NCI-H82 treated with DMSO at 0.1 percent for 48 hours (cell line): Measurements from ENCODE around the gene NLRP1.
"Not testable (repeated sequence)": the region's sequence is repeated elsewhere in the genome, so short reads cannot be mapped to it uniquely, and the experiment has no call there.

Experiments
- DNase-seq: peaks from one replicate; lab custom pipeline; 2025; ENCODE audit not compliant: unreplicated experiment; lab: John Stamatoyannopoulos, UW

The NLRP1 gene

DNA sequence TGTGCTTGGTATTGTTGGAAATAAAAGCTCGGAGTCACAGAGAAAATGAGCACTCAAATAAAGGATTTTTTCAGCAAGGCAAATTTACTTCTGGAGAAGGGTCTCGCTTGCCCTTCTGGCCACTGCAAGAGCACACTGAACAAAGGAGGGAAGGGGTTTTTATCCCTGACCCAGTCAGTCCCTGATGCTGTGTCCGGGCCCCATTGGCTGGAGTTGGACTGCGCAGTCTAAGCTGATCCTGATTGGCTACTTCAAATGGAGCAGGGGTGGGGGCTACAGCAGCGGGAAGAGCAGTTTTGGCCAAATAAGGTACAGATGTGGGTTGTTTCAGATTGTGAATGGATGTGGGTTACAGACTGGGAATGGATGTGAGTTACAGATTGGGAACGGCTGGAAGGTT is 4.3 kb upstream of the NLRP1 start:
- no peak for DNase-seq

DNA sequence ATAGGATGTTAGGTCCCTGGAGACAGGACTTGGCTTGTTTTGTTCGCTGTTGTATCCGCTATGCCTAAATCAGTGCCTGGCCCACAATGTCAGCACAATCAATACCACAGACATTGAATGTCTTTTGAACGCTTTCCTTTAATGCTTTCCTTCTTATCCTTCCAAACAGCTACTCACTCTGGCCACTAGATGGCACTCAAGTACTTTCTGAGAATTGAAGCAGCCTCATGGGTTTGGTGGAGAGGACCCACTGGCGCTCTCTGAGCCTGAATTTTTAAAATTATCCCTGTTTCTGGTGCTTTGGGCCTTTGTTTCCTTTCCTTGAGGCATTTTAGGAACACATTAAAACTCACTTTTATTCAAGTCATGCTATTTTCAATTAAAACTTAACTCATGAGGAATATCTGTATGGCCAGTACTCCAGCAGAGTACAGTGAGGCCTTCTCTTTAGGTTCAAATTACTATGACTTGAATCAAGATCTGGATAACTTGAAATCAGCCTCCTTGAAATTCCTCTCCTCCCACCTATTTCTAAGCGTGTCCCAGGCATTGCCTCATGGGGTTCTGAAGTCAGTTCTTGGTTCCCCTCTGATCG is 3.2 kb upstream of the NLRP1 start:
- DNase-seq: peak; percentile 69

DNA sequence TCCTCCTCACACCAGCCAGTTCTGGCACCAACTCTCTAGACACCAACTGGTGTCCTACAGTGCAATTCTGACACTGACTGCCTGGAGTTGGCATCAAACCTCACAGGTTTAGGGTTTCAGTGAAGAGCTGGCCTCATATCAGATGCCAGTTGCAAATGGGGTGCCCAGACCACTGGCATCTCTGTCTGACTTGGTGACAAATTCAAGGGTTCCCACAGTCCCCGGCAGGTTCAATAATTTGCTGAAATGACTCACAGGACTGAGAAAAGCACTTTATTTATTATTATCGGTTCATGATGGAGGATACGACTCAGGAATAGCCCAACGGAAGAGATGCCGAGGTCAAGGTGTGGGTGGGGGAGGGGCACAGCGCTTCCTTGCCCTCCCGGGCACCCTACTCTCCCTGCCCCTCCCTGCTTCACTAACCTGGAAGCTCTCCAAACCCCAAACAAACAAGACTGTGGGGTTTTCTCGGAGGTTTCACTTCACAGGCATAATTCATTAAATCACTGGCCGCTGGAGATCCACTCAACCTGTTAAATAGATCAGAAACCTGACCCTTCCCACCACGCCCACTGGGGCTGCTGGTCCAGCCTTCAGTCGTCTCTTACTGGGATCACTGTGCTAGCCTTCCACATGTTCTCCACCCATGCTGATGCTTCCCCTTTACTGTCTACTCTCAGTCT is 1.7 kb upstream of the NLRP1 start:
- DNase-seq: no peak

DNA sequence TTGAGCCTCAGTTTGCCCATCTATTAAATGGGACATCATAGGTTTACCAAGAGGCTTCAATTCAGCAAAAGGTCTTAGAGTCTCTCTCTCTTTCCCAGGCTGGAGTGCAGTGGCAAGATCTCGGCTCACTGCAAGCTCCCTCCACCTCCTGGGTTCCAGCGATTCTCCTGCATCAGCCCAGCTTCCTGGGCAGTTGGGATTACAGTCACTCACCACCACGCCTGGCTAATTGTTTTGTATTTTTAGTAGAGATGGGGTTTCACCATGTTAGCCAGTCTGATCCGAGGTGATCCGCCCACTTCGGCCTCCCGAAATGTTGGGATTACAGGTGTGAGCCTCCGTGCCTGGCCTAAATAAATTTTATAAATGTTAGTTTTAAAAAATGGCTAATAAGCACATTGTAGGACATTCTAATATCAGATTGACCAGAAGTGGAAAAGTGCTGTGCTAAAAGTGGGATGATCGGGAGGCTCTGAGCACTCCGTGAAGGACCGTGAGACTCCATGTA is 1.0 kb upstream of the NLRP1 start:
- no peak for DNase-seq

DNA sequence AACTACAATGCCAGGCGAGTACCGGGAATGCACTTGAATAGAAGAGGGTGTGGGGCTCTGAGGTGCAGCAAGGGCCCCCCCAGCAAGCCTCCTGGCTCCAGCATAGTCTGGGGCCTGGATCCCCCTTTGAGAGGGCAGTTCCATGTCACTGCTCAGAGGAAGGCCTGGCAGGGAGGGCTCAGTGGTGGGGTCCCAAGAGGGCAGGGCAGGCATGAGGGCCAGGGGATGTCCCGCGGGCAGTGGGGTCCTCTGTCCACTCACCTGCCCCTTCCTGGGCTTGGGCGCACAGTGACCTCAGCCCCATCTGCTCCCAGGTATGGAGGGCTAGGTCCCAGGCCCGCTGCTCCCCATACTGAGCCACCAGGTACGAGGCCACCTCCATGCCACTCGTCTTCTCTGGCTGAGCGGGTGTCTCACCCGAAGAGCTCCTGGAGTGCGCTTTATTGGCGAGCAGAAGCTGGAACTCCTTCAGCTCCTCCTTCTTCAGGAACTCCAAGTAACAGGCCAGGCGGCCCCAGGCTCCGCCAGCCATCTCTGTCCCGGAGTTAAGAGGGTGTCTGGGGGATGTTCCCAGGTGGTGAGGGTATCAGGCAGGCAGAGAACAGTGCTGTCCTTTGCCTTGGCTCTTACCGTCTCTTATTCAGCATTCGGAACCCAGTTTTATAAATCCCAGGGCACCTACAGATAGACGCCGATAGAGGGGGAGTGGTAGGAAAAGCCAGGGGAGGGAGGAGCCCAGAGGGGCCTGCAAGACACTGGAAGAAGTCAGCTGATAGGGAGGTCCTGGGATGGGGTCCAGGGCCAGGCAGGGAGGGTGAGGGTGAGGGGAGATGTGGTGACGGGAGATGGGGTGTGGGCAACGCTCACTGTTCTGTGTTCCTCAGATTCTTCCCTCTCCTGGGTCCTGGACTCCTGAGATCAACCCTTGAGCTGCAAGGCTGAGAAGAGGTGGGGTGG is 605 bp downstream of the NLRP1 start:
- no peak for DNase-seq

DNA sequence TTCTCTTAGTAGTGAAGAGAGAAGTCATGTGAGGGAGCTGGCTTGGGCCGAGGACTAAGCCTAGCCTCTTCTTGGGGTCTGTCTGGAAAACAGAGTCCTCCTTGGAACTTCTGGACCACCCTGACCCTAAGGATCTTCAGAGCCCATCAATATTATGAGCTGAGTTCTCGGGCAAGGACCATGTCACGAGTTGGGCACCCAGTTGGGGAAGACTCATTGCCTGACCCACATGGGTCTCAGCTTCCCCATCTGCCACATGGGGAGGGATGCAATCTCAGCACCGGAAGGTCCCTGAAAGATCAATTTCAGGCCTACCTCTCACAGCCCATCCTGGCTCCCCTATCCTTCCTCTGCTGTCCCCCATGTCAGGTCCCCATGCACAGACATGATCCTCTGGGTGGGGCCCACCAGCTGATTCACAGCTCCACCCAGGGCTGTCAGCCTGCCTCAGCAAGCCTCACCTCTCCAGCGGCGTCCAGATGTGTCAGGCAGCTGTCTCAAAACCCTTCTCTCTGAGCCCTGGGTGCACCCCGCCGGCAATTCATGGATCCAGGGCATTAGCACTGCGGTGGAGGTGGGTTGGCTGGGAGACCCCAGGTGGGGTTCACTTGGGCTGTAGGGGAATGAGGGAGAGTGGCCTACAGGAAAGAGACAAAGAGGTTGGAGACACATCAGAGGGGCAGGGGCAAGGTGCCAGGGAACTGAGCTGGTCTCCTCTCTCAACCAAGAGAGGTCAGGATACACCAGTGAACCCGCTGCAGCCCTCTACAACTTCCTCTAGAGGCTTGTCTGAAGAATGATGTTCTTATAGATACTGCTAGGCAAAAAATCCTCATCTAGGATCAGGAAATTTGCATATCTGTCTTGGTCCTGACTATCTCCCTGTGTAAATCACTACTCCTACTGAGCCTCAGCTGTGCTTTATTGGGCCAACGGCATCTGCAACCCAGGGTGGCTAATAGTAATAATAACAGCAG is 1.8 kb downstream of the NLRP1 start:
- no peak for DNase-seq

DNA sequence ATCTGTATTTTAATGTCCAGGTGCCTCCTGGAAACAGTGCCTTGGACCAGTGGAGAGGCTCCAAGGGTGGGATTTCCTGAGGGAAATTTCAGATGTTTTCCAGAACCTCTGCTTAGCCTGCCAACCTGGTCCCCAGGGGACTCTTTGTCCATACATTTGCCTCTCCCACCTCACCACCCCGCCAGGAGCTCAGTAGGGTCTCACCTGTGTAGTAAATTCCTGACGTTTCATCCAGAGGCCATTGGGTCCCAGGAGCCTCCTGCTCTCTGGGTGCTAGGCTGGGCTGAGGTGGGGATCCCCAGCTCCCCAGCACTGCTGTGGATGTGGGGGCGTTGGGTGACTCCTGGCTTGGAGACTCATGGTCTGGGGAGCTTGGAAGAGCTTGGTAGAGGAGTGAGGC is 2.7 kb downstream of the NLRP1 start:
- no peak for DNase-seq

DNA sequence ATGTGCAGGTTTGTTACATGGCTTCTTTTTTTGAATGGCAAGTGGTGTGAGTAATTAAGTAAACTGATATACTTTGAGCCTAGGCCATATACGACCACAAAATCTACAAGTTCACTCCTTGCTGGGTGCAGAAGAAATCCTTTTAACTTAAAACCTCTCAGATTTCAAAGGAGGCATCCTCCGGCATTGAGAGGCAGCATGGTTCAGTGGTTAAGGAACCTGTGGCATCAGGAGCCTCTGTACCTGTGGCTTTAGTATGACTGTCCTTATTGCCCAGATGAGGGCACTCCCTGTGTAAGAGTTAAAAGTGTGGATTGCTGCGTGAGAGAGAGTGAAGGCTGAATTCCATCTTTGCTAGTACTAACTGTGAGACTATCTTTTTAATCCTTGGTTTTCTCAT is 3.3 kb downstream of the NLRP1 start:
- no peak for DNase-seq

DNA sequence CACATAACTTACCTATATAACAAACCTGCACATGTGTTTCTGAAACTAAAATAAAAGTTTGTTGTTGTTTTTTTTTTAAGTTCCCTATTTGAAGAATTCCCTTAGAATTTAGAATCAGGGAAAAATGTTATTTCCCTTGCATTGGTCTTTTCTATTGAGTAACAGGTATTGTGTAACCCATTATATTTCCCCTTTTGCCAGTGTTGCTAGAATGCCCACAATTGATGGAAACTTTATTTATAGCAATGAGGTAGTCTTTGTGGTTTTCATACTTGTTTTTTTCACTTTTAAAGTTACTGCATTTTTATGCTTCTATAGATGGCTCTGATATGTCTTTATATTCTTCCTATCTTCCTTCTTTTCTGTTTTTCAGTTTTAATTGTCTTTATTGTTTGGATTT is 3.9 kb downstream of the NLRP1 start:
- DNase-seq: no peak

DNA sequence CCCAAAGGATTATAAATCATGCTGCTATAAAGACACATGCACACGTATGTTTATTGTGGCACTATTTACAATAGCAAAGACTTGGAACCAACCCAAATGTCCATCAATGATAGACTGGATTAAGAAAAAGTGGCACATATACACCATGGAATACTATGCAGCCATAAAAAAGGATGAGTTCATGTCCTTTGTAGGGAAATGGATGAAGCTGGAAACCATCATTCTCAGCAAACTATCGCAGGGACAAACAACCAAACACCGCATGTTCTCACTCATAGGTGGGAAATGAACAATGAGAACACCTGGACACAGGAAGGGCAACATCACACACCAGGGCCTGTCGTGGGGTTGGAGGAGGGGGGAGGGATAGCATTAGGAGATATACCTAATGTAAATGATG is 5.5 kb downstream of the NLRP1 start:
- not testable (repeated sequence) for DNase-seq

DNA sequence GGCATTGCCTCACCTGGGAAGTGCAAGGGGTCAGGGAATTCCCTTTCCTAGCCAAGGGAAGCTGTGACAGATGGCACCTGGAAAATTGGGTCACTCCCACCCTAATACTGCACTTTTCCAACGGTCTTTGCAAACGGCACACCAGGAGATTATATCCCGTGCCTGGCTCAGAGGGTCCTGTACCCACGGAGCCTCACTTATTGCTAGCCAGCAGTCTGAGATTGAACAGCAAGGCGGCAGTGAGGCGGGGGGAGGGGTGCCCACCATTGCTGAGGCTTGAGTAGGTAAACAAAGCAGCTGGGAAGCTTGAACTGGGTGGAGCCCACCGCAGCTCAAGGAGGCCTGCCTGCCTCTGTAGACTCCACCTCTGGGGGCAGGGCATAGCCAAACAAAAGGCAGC is 11.3 kb downstream of the NLRP1 start:
- DNase-seq: not testable (repeated sequence)

DNA sequence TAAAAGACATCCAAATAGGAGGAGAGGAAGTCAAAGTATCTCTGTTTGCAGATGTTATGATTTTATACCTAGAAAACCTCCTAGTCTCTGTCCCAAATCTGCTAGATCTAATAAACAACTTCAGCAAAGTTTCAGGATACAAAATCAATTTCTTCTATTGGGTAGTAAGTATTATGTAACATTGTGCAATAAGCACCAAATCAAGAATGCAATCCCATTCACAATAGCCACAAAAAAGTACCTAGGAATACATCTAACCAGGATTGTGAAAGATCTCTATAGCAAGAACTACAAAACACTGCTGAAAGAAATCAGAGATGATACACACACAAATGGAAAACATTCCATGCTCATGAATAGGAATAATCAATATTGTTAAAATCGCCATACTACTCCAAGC is 13.0 kb downstream of the NLRP1 start:
- DNase-seq: no peak

DNA sequence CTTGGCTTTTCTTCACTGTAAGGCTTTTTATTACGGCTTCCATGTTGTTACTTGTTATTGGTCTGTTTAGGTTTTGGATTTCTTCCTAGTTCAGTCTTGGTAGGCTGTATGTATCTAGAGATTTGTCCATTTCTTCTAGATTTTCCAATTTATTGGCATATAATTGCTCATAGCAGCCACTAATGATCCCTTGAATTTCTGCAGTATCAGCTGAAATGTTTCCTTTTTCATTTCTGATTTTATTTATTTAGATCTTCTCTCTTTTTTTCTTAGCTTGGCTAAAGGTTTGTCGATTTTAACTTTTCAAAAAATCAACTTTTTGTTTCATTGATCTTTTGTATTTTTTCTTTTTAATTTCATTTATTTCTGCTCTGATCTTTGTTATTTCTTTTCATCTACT is 18.5 kb downstream of the NLRP1 start:
- DNase-seq: no peak

DNA sequence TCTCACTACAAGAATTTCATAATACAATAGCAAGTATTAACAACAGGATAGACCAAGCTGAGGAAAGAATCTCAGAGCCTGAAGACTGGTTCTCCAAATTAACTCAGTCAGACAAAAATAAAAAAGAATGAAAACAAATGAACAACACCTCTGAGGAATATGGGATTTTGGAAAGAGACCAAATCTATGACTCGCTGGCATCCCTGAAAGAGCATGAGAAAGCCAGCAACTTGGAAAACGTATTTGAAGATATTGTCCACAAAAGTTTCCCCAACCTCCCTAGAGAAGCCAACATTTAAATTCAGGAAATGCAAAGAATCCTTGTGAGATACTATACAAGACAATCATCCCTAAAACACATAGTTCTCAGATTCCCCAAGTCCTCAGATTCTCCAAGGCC is 20.9 kb downstream of the NLRP1 start:
- DNase-seq: no peak

DNA sequence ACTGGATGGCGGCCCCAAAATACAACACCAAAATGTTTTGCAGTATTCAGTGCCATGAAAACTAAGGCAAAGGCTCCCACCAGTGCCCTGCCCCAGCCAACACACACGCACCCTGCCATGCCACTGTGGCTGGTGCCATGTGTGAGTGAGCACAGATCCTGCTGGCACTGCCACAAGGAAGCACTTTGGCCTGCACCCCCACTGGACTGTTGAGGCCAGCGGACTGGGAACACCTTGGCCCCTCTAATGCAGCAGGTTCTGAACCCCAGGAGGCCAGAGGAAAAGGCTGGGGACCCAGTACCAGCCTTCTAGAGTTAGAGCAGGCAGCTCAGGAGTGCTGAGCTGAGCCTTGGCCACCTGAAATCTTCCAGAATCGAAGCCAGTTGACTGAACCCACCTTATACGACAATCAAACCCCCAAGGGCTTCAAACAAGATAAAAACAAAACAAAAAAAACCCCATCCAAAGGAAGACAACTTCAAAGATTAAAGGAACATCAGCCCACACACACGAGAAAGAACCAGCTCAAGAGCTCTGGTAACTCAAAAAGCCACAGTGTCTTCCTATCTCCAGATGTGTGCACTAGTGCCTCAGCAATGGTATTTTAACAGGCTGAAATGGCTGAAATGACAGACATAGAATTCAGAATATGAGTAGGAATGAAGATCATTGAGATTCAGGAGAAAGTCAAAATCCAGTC is 21.5 kb downstream of the NLRP1 start:
- DNase-seq: no peak

DNA sequence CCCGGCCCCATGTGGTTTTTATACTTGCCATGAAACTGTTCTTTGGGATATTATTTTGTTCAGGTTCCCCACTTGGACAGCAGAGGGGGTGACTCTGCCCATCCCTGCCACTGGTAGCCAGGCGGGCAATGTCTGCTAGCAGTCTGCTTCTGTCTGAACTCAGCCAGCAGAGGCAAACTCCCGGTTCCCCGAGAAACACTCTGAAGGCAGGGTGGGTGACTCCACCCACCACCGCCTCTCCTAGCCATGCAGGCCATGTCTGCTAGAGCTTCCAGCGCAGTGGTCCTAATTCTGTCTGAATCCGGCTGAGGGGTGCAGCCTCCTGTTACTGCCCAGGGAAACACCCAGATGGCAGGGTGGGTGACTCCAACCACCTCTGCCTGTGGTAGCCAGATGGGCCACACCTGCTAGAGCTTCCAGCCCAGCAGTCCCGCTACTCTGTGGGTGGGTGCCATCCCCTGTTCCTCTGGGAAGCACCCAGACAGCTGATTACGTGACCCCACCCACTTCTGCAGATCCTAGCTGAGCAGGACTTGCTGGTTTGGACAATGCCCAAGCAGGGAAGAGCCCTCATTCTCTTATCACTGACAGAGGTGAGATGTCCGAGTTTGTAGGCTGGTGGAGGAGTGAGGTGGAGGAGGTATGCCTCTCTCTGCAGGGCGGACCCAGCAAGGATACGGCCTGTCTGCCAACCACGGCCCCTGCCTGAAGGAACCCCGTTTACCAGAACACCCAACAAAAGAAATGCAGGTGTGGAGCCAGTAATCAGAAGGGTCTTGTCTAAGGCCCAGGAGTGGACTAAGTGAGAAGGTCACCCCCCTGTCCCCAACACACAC is 22.4 kb downstream of the NLRP1 start:
- no peak for DNase-seq

DNA sequence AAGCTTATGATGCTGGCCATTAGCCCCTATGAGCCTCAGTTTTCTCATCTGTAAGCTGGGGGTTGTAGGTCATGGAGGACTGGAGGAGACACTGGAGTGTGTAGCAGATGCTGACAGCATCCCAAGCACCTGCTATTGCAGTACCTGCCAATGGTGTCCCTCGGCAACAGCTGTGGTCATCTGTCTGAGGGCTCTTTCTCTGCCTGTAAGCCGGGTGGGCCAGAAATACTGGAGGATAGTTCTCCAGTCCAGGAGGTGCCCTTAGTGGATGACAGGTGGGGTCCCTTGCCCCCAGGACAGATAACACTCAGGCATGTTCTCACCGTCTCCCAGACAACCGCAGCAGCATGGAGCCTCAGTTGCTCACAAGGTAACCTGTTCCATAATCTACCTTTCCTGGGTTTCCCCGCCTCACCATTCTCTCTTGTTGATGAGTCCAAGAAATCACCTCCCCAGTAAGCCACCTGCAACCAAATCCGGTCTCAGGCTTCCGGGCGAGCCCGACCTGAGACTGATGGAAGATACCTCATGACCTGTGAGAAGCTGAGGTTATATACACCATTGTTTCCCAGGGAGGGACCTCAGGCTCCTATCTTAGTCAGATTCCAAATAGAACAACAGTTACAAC is 23.8 kb downstream of the NLRP1 start:
- DNase-seq: no peak
